ENCODE data around the gene ENPP6. TPM values are rescaled to one million over a fixed set of nuclear protein-coding genes. Genes with fewer than 3 reads are reported as not detected.

The ENPP6 gene
- total and polyA plus RNA-seq, 4 donors: 0.05 to 0.08 (median 0.05) TPM; not detected in 1

GRCh38 chr4:184041156-184041555, 176.5 kb downstream of the ENPP6 start:
- DNase-seq (ENCODE audit: low spot score): no peak
- no peak for TF ChIP-seq FOXA1 (IDR thresholded peaks at IDR 0.05)
- no peak for TF ChIP-seq HNF4A (conservative IDR thresholded peaks at IDR 0.05)
- no peak for TF ChIP-seq TAF1 (conservative IDR thresholded peaks at IDR 0.05)
- TF ChIP-seq MAX (IDR thresholded peaks at IDR 0.05): no peak
- no peak for TF ChIP-seq EGR1 (IDR thresholded peaks at IDR 0.05; ENCODE audit: low read depth in 2 of 2)
- TF ChIP-seq NR2F2 (IDR thresholded peaks at IDR 0.05): no peak
- no peak for TF ChIP-seq FOXA2 (IDR thresholded peaks at IDR 0.05)
- no peak for TF ChIP-seq REST (IDR thresholded peaks at IDR 0.05)
- no peak for TF ChIP-seq HNF4G (IDR thresholded peaks at IDR 0.05)
- no peak for TF ChIP-seq ATF3 (IDR thresholded peaks at IDR 0.05)
- no peak for TF ChIP-seq JUND (IDR thresholded peaks at IDR 0.05)
- no peak for TF ChIP-seq CTCF (IDR thresholded peaks at IDR 0.05; ENCODE audit: low read depth, low read length, missing input control)
- no peak for TF ChIP-seq SP1 (IDR thresholded peaks at IDR 0.05)
- TF ChIP-seq RXRA (IDR thresholded peaks at IDR 0.05): no peak
- no peak for TF ChIP-seq RAD21 (IDR thresholded peaks at IDR 0.05)
- TF ChIP-seq ZBTB33 (IDR thresholded peaks at IDR 0.05): no peak
- no peak for TF ChIP-seq YY1 (IDR thresholded peaks at IDR 0.05)
- TF ChIP-seq GABPA (IDR thresholded peaks at IDR 0.05 in 1 of 2, conservative IDR thresholded peaks at IDR 0.05 in 1 of 2): no peak
- Histone ChIP-seq H3K4me3 (ENCODE audit: low read depth in 1 of 3, low read length in 3 of 3) (no peak overlapping the region), H3K27me3 (ENCODE audit: control insufficient read depth in 4 of 4, insufficient read depth in 4 of 4, low read length in 3 of 4) (no peaks in the 10 kb centered on the region), H3K9me3 (ENCODE audit: control insufficient read depth in 4 of 4, low read length in 3 of 4) (peaks cover 0 to 9% (median 6%) of the 10 kb centered on the region in 4 donors), H3K9ac (ENCODE audit: low read depth in 1 of 2, low read length in 2 of 2) (no peak overlapping the region), H3K27ac (ENCODE audit: low read depth in 1 of 2, low read length in 2 of 2) (no peak overlapping the region), H3K4me1 (ENCODE audit: control insufficient read depth in 4 of 4, insufficient read depth in 4 of 4, low read length in 3 of 4) (peaks cover 0 to 6% (median 2%) of the 10 kb centered on the region in 4 donors), H3K36me3 (ENCODE audit: control insufficient read depth in 4 of 4, insufficient read depth in 3 of 4, low read depth in 1 of 4, low read length in 3 of 4) (no peaks in the 10 kb centered on the region)
- WGBS: 91% methylated on average over 10 of the region's 10 CpGs
